ENCODE results near the gene RARRES1.

RARRES1 gene, protein sequence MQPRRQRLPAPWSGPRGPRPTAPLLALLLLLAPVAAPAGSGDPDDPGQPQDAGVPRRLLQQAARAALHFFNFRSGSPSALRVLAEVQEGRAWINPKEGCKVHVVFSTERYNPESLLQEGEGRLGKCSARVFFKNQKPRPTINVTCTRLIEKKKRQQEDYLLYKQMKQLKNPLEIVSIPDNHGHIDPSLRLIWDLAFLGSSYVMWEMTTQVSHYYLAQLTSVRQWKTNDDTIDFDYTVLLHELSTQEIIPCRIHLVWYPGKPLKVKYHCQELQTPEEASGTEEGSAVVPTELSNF

DNA sequence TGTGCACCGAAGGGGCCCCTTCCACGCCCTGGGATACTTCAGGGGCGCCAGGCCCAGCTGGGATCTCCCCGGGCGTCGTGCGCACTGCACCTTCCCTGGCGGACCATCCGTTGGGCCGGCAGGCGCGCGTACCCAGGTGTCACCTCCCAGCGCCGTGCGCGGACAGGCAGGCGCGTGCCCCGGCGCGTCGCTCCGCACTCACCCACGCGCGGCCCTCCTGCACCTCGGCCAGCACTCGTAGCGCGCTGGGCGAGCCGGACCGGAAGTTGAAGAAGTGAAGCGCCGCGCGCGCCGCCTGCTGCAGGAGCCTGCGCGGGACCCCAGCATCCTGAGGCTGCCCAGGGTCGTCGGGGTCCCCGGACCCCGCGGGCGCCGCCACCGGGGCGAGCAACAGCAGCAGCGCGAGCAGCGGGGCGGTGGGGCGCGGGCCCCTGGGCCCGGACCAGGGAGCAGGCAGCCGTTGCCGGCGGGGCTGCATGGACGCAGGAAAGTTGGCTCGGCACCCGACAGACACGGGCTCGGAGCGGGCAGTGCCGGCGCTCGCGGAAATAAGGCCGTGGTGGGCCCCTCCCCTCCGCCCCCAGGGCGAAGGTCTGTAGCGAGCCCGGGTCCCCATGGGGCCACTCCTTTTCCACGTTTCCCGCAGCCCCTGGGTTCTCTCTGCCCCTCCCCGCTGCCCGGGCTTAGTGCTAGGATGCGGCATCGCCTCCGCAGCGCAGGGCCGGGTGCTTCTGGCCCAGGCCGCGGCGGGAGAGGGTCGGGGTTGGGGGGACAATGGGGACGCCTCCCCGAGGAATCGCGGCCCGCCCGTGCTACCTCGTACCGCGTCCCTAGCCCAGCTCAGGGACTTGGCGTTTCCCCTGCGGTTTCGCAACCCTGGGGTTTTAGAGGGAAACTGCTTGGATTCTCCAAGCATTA lies at the start of gene RARRES1:
TSS of gene RARRES1 (minus strand) at position 520 of the 918 bp plus-strand sequence. CDS start at position 478, 42 bp downstream.
- no peak for DNase-seq

DNA sequence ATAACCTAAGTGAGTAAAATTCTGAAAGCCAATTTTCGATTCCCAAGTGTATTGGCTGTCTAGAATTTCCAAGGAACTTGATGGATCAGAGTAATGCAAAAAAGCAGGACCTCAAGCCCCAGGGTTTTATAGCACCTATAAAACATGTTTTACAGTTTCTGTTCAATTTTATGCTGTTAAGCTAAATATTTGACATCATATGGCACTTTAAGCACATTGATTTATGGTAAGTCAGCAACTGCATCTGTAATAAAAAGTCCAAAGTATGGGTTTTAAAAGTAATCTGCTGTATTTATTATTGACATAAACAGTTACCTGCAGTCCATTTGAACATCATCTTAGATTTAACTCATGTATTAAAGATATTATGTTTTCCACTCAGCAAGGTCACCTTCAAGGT lies 49.6 kb upstream of the RARRES1 start:
- DNase-seq: no peak

DNA sequence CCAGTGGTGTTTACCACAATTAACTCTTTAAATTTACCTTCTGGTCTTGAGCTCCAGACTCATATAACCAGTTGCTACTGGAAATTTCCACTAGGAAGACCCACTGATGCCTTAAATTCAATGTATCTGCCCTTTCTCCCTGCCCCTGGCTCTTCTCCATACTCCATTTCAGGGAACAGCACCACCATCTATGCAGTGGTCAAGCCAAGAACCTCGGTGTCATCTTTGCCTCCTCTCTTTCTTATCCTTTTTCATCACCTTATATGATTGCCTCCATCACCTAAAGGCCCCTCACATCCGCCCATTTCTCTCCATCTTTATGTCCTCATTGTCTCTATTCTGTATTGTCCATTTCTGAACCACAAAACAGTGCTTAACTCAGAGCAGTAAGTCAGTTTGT lies 48.9 kb upstream of the RARRES1 start:
- DNase-seq: no peak

DNA sequence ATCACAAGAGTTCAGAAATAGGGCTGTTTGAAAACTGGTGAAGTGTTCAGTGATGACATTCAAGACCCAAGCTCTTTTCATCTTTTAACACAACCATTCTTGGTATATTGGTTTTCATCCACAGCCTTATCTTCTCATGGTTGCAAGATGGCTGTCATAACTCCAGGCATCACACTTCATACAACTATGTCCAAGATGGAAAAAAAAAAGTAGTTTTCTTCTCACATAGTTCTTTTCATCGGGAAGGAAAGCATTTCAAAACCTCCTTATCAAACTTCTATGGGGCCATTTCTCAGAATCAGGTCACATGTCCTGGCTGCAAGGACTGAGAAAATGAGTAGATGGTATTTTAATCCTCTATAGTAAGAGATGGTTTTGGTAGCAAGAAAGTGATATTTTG lies 48.5 kb upstream of the RARRES1 start:
- no peak for DNase-seq

DNA sequence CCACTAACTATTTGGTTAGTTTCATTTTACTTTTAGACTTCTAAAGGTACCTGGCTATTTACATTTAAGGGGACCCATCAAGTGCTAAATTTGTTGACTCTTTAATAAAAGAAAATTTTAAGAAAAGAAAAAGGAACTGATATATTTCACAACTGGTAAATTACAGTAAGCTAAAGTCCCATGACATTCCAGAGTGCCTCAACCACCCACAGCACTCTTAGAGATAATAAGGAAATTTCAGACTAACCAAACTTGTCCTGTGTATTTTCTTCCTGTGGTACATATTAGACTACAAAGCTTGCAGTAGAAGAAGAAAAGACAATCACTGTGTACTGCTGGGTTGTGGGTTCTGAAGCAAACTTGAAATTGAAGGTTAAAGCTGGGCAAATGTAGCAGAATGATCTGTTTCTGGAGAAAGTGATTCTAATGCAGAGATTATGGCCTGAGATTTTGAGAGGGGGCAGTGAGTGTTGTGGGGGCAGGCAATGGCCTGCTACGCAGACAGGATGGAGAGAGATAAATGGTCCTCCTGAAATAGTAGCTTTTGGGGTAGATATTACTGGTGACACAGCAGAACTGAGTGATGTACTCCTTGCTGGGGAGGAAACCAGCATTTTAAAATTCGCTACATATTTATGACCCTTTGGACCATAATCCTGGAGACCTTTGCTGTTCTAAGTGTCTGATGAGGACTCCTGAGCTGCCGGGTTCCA lies 45.1 kb upstream of the RARRES1 start:
- no peak for DNase-seq

- DNase-seq: no peak
Observed at GRCh38 chr3:158776531-158776930, 44.3 kb upstream of the RARRES1 start.

GRCh38 chr3:158775426-158776410 lies 43.5 kb upstream of the RARRES1 start:
- no peak for DNase-seq

GRCh38 chr3:158774965-158775364 lies 42.7 kb upstream of the RARRES1 start:
- DNase-seq: no peak

- no peak for DNase-seq
Observed at GRCh38 chr3:158773845-158774830, 41.9 kb upstream of the RARRES1 start.

- DNase-seq: no peak
Observed at GRCh38 chr3:158773166-158773565, 40.9 kb upstream of the RARRES1 start.

DNA sequence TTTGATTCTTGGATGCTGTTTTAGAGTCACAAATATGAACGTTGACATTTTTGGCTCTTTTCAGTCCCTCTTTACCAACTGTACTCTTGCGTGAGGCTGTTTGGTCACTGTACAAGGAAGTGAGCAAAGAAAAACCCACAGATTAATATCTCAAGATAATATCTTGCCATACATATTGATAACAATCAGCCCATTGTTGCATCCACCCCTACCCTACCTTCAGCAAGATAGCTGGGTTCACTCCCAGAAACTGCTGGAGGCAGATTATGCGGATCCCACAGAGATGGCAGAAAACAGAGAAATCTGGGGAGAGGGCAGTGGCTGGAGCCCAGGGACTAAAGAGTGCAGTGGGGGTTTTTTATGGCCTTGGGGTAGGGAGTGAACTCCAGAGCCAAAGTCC lies 39.7 kb upstream of the RARRES1 start:
- DNase-seq: no peak

- DNase-seq: no peak
Observed at GRCh38 chr3:158771577-158771976, 39.3 kb upstream of the RARRES1 start.

GRCh38 chr3:158770741-158771350 lies 38.6 kb upstream of the RARRES1 start:
- DNase-seq: no peak

- no peak for DNase-seq
Observed at GRCh38 chr3:158769952-158770740, 37.9 kb upstream of the RARRES1 start.

DNA sequence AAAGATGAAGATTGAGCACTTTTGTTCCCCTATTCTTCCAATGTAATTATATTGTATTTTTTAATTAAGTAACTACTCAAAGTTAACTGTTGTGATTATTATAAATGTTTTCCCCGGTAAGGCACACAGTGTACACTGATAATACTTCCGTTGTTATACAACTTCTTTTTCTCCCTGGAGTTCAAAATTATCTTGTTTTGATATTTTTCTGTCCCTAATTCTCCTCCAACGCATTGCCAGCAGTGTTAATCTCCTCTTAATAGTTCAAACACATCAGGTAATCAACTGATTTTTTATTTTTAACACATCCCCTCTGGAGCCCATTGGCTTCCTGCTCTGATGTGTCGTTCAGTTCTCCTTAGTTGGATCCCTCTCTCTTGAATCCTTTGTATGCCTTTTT lies 37.3 kb upstream of the RARRES1 start:
- DNase-seq: no peak

DNA sequence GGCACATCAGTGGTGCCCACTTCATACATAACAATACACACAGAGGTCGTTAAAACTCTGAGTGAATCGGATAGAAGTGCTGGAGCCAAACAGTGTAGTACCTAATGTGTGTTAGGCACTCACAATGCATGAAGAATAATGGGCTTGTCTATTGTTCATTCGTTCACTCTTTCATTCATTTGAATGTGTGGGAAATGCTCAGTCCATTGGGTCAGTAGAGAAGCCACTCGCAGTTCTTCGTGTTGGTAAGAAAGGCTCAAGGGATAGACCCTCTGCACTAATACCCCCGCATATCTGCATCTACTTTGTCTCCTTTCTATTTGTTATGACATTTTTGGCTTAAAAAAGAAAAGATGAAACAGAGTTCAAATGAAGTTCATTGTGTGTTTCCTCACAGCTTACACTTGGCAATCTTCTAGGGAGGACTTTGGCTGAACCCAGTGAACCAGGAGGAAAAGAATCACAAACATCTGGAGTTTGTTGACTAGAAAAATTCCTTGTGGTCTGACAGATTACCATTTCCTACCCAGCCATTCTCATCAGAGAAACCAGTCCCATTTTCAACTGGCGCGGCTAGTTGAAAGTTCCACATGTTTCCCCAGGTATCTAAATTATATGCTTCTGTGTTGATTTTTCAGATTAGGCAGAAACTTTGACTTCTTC lies 36.8 kb upstream of the RARRES1 start:
- no peak for DNase-seq

GRCh38 chr3:158768361-158768787 lies 36.1 kb upstream of the RARRES1 start:
- DNase-seq: no peak

- no peak for DNase-seq
Observed at GRCh38 chr3:158766364-158766763, 34.1 kb upstream of the RARRES1 start.

Measured in hippocampal formation (tissue), 2 donors.